ENCODE data around the gene AK6. TPM values are rescaled to one million over a fixed set of nuclear protein-coding genes. Genes with fewer than 3 reads are reported as not detected.

AK6 gene
- total RNA-seq, 1 donor: 19.9 TPM

GRCh38 chr5:69313428-69313827 is 55.9 kb downstream of the AK6 start:
- Histone ChIP-seq H3K4me1 (ENCODE audit: insufficient read depth, low read length) (no peaks in the 10 kb centered on the region), H3K36me3 (ENCODE audit: insufficient read depth, low read length) (peaks cover 6% of the 10 kb centered on the region), H3K27ac (ENCODE audit: low read depth, low read length) (no peak overlapping the region), H4K20me1 (ENCODE audit: insufficient read depth, low read length) (no peaks in the 10 kb centered on the region), H3K4me2 (ENCODE audit: insufficient read depth, low read length) (no peak overlapping the region), H3K79me2 (ENCODE audit: insufficient read depth, low read length) (no peaks in the 10 kb centered on the region), H3K4me3 (ENCODE audit: insufficient read depth, low read length) (no peak overlapping the region), H2AFZ (ENCODE audit: low read length) (no peak overlapping the region), H3K9me3 (ENCODE audit: low read depth, low read length) (no peaks in the 10 kb centered on the region), H3K27me3 (ENCODE audit: insufficient read depth, low read length) (no peaks in the 10 kb centered on the region)
- no peak for TF ChIP-seq CTCF (IDR thresholded peaks at IDR 0.05; ENCODE audit: extremely low read depth, low read depth, low read length)
- no peak for DNase-seq (ENCODE audit: insufficient read length, low spot score, missing footprints)

- no peaks in the 10 kb centered on the region for H3K4me1 ChIP-seq (ENCODE audit: insufficient read depth, low read length)
- H3K4me3 ChIP-seq (ENCODE audit: insufficient read depth, low read length): no peak overlapping the region
- no peak overlapping the region for H2AFZ ChIP-seq (ENCODE audit: low read length)
- no peak overlapping the region for H3K27ac ChIP-seq (ENCODE audit: low read depth, low read length)
- H3K36me3 ChIP-seq (ENCODE audit: insufficient read depth, low read length): peaks cover 6% of the 10 kb centered on the region
- H3K9me3 ChIP-seq (ENCODE audit: low read depth, low read length): no peaks in the 10 kb centered on the region
- no peak for DNase-seq (ENCODE audit: insufficient read length, low spot score, missing footprints)
- H3K27me3 ChIP-seq (ENCODE audit: insufficient read depth, low read length): no peaks in the 10 kb centered on the region
- TF ChIP-seq CTCF (IDR thresholded peaks at IDR 0.05; ENCODE audit: extremely low read depth, low read depth, low read length): no peak
- no peaks in the 10 kb centered on the region for H3K79me2 ChIP-seq (ENCODE audit: insufficient read depth, low read length)
- no peak overlapping the region for H3K4me2 ChIP-seq (ENCODE audit: insufficient read depth, low read length)
- no peaks in the 10 kb centered on the region for H4K20me1 ChIP-seq (ENCODE audit: insufficient read depth, low read length)
Measured at GRCh38 chr5:69312459-69313160, 56.7 kb downstream of the AK6 start.

GRCh38 chr5:69309380-69309779 is 59.9 kb downstream of the AK6 start:
- H3K27ac ChIP-seq (ENCODE audit: low read depth, low read length): no peak overlapping the region
- peaks cover 6% of the 10 kb centered on the region for H3K36me3 ChIP-seq (ENCODE audit: insufficient read depth, low read length)
- no peaks in the 10 kb centered on the region for H3K9me3 ChIP-seq (ENCODE audit: low read depth, low read length)
- no peak for TF ChIP-seq CTCF (IDR thresholded peaks at IDR 0.05; ENCODE audit: extremely low read depth, low read depth, low read length)
- DNase-seq (ENCODE audit: insufficient read length, low spot score, missing footprints): no peak
- H3K4me1 ChIP-seq (ENCODE audit: insufficient read depth, low read length): no peaks in the 10 kb centered on the region
- no peak overlapping the region for H3K4me2 ChIP-seq (ENCODE audit: insufficient read depth, low read length)
- no peak overlapping the region for H3K4me3 ChIP-seq (ENCODE audit: insufficient read depth, low read length)
- H4K20me1 ChIP-seq (ENCODE audit: insufficient read depth, low read length): no peaks in the 10 kb centered on the region
- no peaks in the 10 kb centered on the region for H3K27me3 ChIP-seq (ENCODE audit: insufficient read depth, low read length)
- H2AFZ ChIP-seq (ENCODE audit: low read length): no peak overlapping the region
- no peaks in the 10 kb centered on the region for H3K79me2 ChIP-seq (ENCODE audit: insufficient read depth, low read length)

GRCh38 chr5:69308046-69308553 is 61.2 kb downstream of the AK6 start:
- H3K4me2 ChIP-seq (ENCODE audit: insufficient read depth, low read length): no peak overlapping the region
- no peaks in the 10 kb centered on the region for H3K27me3 ChIP-seq (ENCODE audit: insufficient read depth, low read length)
- H2AFZ ChIP-seq (ENCODE audit: low read length): no peak overlapping the region
- no peak overlapping the region for H3K27ac ChIP-seq (ENCODE audit: low read depth, low read length)
- DNase-seq (ENCODE audit: insufficient read length, low spot score, missing footprints): no peak
- no peaks in the 10 kb centered on the region for H4K20me1 ChIP-seq (ENCODE audit: insufficient read depth, low read length)
- H3K4me3 ChIP-seq (ENCODE audit: insufficient read depth, low read length): no peak overlapping the region
- no peak for TF ChIP-seq CTCF (IDR thresholded peaks at IDR 0.05; ENCODE audit: extremely low read depth, low read depth, low read length)
- no peaks in the 10 kb centered on the region for H3K79me2 ChIP-seq (ENCODE audit: insufficient read depth, low read length)
- no peaks in the 10 kb centered on the region for H3K9me3 ChIP-seq (ENCODE audit: low read depth, low read length)
- no peaks in the 10 kb centered on the region for H3K4me1 ChIP-seq (ENCODE audit: insufficient read depth, low read length)
- no peaks in the 10 kb centered on the region for H3K36me3 ChIP-seq (ENCODE audit: insufficient read depth, low read length)
